Suprapubic skin (tissue), 3 donors: ENCODE results near the gene ELOVL3.
A peak's percentile ranks its signal among the peaks of the same experiment; 100 is the strongest.

ENCODE experiments used
- CTCF ChIP-seq, 2 donors: fragments of 200-600 bp in 1 of 2; fragments of 450-650 bp in 1 of 2; sonication (generic) in 1 of 2; IDR thresholded peaks; one replicate each; pipeline ENCODE4 v1.5.1; 2016 to 2019; ENCODE audit warnings: antibody characterized with exemption in 2 of 2, mild to moderate bottlenecking in 1 of 2, moderate library complexity in 1 of 2
- EP300 ChIP-seq: sonication (generic); formaldehyde crosslinking; IDR thresholded peaks from one replicate; pipeline ENCODE4 v1.6.1; 2017; ENCODE audit warnings: antibody characterized with exemption
- POLR2A ChIP-seq, 2 donors: fragments of 450-650 bp; IDR thresholded peaks; one replicate each; pipeline ENCODE4 v1.6.1; 2017; ENCODE audit warnings: antibody characterized with exemption in 2 of 2, mild to moderate bottlenecking in 2 of 2, moderate library complexity in 2 of 2

GRCh38 chr10:102245082-102245931 is 19.2 kb downstream of the ELOVL3 start, which contains the start of gene GBF1:
- TF ChIP-seq CTCF (IDR thresholded peaks at IDR 0.05) (no peak), POLR2A (IDR thresholded peaks at IDR 0.05) (peak; percentile 46 to 88), EP300 (no peak)
